GM18517 (cell line): ENCODE data around the gene OASL.
A peak's percentile ranks its signal among the peaks of the same experiment; 100 is the strongest.

Experiments
- ATAC-seq: cut with Tn5 transposase; IDR thresholded peaks from one replicate; pipeline ENCODE4 v1.9.1; 2021; ENCODE audit warnings: mild to moderate bottlenecking, moderate library complexity; ENCODE audit not compliant: unreplicated experiment

Gene OASL

GRCh38 chr12:120992989-120993388 lies 46.1 kb downstream of the OASL start:
- ATAC-seq = no peak

- no peak for ATAC-seq
Measured at GRCh38 chr12:120991965-120992364, 47.1 kb downstream of the OASL start.

GRCh38 chr12:120990487-120991055 lies 48.5 kb downstream of the OASL start:
- no peak for ATAC-seq

- no peak for ATAC-seq
Measured at GRCh38 chr12:120989687-120990086, 49.4 kb downstream of the OASL start.

- ATAC-seq = no peak
Measured at GRCh38 chr12:120988658-120989057, 50.4 kb downstream of the OASL start.

GRCh38 chr12:120988234-120988633 lies 50.8 kb downstream of the OASL start:
- ATAC-seq = no peak

- no peak for ATAC-seq
Measured at GRCh38 chr12:120984351-120984898, 54.6 kb downstream of the OASL start.

- no peak for ATAC-seq
Measured at GRCh38 chr12:120983759-120984158, 55.3 kb downstream of the OASL start.

GRCh38 chr12:120982659-120983058 lies 56.4 kb downstream of the OASL start:
- no peak for ATAC-seq

GRCh38 chr12:120981407-120981941 lies 57.6 kb downstream of the OASL start:
- no peak for ATAC-seq

GRCh38 chr12:120980800-120981368 lies 58.2 kb downstream of the OASL start:
- ATAC-seq = no peak

- ATAC-seq = no peak
Measured at GRCh38 chr12:120979862-120980696, 59.0 kb downstream of the OASL start.

GRCh38 chr12:120979220-120979861 lies 59.7 kb downstream of the OASL start:
- no peak for ATAC-seq

- no peak for ATAC-seq
Measured at GRCh38 chr12:120978296-120979219, 60.5 kb downstream of the OASL start, which contains the start of gene HNF1A. TSS of gene HNF1A (plus strand) at chr12:120978543. CDS start at chr12:120978769, 226 bp downstream.

- ATAC-seq = no peak
Measured at GRCh38 chr12:120977531-120978295, 61.3 kb downstream of the OASL start.

GRCh38 chr12:120972870-120973543 lies 66.0 kb downstream of the OASL start:
- no peak for ATAC-seq

- peak; percentile 57 for ATAC-seq
Measured at GRCh38 chr12:120971299-120972180, 67.5 kb downstream of the OASL start.

GRCh38 chr12:120970310-120970709 lies 68.7 kb downstream of the OASL start:
- ATAC-seq = no peak
